ENCODE results near the gene AFF2.

Gene AFF2

DNA sequence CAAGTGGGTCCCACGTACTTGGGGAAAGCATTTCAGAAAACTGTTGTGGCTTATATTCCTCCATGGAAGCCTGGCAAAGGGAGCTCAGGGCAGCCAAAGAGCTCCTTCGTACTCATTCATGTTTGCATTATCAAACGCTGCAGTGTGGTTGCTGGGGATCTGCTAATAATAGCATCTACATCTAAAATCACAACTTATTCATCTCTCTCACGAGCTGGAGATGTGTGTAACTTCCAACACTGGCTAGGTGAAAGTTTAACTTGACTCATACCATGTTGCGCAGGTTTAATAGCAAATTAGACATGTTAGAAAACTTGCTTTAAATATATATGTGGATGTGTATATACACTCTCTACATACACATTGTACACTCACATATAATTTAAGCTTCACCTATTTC, 415.1 kb downstream of the AFF2 start:
- H3K4me3 ChIP-seq (ENCODE audit: low read length), result no peak overlapping the region
- no peak for DNase-seq (ENCODE audit: low read depth)
- TF ChIP-seq, protein P1, sequence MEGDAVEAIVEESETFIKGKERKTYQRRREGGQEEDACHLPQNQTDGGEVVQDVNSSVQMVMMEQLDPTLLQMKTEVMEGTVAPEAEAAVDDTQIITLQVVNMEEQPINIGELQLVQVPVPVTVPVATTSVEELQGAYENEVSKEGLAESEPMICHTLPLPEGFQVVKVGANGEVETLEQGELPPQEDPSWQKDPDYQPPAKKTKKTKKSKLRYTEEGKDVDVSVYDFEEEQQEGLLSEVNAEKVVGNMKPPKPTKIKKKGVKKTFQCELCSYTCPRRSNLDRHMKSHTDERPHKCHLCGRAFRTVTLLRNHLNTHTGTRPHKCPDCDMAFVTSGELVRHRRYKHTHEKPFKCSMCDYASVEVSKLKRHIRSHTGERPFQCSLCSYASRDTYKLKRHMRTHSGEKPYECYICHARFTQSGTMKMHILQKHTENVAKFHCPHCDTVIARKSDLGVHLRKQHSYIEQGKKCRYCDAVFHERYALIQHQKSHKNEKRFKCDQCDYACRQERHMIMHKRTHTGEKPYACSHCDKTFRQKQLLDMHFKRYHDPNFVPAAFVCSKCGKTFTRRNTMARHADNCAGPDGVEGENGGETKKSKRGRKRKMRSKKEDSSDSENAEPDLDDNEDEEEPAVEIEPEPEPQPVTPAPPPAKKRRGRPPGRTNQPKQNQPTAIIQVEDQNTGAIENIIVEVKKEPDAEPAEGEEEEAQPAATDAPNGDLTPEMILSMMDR (IDR thresholded peaks at IDR 0.05; ENCODE audit: insufficient read depth, low read depth, low read length, missing control alignments), result no peak

DNA sequence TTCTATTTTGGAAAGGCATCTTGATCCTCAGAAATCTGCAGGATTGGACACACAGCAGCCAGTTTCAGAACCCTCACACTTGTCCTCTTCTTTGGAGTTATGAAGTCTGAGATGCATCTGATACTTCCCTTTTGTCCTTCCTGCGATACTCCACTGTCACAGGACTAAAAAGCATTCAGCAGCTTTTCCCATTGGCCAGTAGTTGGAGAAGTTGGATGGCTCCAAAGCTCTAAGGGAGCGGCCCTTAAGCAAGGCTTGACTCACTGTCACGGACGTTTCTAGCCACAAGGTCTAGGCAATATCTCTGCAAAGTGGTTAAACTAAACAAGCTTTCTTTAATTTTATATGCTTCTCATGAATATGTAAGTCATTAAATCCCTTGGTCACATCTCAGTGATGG, 417.0 kb downstream of the AFF2 start:
- TF ChIP-seq, protein P1 (IDR thresholded peaks at IDR 0.05; ENCODE audit: insufficient read depth, low read depth, low read length, missing control alignments), result no peak
- no peak overlapping the region for H3K4me3 ChIP-seq (ENCODE audit: low read length)
- DNase-seq (ENCODE audit: low read depth), result no peak

DNA sequence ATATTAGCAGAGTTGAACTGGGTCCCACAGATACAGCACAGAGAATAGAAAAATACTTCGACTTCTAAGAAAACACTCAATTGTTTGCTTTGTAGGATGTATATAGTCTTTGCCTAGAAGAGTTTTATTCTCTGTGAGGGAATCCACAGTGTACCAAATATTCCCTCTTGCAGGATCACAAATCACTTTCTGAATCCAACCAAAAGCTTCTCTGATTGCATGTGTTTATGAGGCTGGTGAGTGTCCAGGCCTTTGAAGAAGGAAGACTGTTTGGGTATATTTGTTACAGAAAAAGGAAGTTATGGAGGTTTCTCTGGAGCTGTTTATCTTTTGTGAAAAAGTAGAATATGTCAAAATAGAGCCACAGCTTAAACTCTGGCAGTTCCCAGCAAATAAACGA, 423.2 kb downstream of the AFF2 start:
- no peak overlapping the region for H3K4me3 ChIP-seq (ENCODE audit: low read length)
- no peak for DNase-seq (ENCODE audit: low read depth)
- TF ChIP-seq, protein P1 (IDR thresholded peaks at IDR 0.05; ENCODE audit: insufficient read depth, low read depth, low read length, missing control alignments), result no peak

DNA sequence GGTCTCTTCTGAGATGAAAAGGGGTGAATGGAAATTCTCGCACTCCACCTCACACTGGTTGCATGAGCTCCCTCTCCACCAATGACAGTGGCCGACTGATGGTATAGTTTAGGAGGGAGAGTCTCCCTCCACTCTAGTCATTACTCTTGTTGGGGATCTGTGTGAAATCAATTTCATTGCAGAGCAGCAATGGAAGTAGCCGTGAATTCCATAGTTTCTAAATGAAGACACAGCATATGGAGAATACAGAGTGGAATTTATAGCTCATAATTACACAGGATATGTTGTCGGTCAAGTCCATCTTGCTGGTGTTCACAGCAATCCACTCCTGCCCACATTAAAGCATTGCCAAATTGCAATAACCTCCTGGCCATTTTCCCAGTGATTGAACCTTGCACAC, 426.0 kb downstream of the AFF2 start:
- no peak overlapping the region for H3K4me3 ChIP-seq (ENCODE audit: low read length)
- TF ChIP-seq, protein P1 (IDR thresholded peaks at IDR 0.05; ENCODE audit: insufficient read depth, low read depth, low read length, missing control alignments), result no peak
- DNase-seq (ENCODE audit: low read depth), result no peak

DNA sequence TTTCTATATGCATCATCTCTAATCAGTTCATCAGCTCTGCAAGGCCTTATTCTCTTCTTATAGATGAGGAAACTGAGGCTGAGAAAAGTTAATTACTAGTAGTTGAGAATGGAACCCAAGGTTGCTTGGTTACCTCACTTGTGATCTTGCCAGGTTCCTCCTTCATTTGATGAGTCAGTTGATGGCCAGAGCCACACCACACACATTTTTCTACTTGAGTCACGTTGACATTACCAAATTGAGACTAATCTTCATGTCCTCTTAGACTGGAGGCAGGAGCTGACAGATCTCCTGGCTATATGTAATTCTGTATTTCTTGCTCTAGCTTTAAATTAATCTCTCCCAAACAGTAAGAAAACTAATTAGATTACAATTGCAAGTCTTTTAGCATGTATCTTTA, 428.4 kb downstream of the AFF2 start:
- no peak overlapping the region for H3K4me3 ChIP-seq (ENCODE audit: low read length)
- peak; percentile 78 for DNase-seq (ENCODE audit: low read depth)
- TF ChIP-seq, protein P1 (IDR thresholded peaks at IDR 0.05; ENCODE audit: insufficient read depth, low read depth, low read length, missing control alignments), result no peak

DNA sequence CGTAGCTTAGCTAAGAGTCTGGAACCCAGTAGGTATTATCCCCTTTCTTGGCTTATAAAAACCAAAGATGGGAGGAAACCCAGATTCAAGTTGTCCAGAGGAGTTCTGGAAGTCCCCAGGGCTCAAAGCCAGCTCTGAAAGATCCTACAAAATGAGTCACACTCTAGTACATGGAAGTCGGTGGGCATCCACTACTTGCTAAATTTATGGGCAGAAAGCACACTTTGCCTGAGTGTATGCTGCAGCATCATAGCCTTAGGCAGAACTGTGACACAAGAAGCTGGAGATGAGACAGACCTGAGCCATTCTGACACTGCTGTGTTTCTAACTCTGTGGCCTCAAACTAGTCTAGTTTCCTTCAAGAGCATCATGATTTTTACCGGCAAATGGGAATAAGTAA, 429.3 kb downstream of the AFF2 start:
- DNase-seq (ENCODE audit: low read depth), result peak; percentile 57
- TF ChIP-seq, protein P1 (IDR thresholded peaks at IDR 0.05; ENCODE audit: insufficient read depth, low read depth, low read length, missing control alignments), result no peak
- no peak overlapping the region for H3K4me3 ChIP-seq (ENCODE audit: low read length)

DNA sequence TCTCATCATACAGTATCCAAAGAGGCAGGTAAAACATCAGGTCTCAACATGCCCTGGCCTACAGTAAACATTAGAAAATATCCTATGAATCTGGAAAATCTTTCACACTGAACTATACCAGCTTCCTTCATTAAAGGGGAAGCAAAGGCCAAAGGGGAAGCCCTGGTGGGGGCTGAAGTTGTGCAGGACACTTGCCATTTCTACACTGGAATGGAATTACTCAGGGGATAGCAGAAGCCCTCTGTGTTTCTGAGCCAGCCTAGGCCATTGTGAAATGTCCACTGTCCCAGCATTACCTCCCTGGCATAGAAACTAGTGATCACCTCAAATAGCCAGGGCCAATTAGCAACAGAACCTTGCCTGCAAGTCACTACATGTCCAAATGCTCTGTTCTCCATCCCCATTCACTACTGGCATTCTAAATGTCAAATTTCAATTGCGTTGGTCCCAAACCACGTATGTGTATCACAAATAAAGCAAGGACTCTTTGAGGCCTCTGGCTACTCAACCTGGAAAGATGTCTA, 429.9 kb downstream of the AFF2 start:
- H3K4me3 ChIP-seq (ENCODE audit: low read length), result no peak overlapping the region
- TF ChIP-seq, protein P1 (IDR thresholded peaks at IDR 0.05; ENCODE audit: insufficient read depth, low read depth, low read length, missing control alignments), result no peak
- DNase-seq (ENCODE audit: low read depth), result peak; percentile 63
